ENCODE measurements around the gene CD7.

The CD7 gene

GRCh38 chr17:82297714-82298537 lies 19.5 kb downstream of the CD7 start (continued):
- peak; percentile 60 for TF ChIP-seq ZBTB26 (tag by site-specific recombination; optimal IDR thresholded peaks at IDR 0.05)
- TF ChIP-seq, protein P1, sequence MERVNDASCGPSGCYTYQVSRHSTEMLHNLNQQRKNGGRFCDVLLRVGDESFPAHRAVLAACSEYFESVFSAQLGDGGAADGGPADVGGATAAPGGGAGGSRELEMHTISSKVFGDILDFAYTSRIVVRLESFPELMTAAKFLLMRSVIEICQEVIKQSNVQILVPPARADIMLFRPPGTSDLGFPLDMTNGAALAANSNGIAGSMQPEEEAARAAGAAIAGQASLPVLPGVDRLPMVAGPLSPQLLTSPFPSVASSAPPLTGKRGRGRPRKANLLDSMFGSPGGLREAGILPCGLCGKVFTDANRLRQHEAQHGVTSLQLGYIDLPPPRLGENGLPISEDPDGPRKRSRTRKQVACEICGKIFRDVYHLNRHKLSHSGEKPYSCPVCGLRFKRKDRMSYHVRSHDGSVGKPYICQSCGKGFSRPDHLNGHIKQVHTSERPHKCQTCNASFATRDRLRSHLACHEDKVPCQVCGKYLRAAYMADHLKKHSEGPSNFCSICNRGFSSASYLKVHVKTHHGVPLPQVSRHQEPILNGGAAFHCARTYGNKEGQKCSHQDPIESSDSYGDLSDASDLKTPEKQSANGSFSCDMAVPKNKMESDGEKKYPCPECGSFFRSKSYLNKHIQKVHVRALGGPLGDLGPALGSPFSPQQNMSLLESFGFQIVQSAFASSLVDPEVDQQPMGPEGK (tag by site-specific recombination; IDR thresholded peaks at IDR 0.05): peak; percentile 95
- TF ChIP-seq, protein P2, sequence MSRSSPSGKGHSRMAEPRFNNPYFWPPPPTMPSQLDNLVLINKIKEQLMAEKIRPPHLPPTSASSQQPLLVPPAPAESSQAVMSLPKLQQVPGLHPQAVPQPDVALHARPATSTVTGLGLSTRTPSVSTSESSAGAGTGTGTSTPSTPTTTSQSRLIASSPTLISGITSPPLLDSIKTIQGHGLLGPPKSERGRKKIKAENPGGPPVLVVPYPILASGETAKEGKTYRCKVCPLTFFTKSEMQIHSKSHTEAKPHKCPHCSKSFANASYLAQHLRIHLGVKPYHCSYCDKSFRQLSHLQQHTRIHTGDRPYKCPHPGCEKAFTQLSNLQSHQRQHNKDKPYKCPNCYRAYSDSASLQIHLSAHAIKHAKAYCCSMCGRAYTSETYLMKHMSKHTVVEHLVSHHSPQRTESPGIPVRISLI (tag by site-specific recombination; IDR thresholded peaks at IDR 0.05): no peak
- TF ChIP-seq GFI1B (tag by site-specific recombination; IDR thresholded peaks at IDR 0.05): no peak
- TF ChIP-seq ZNF664 (tag by site-specific recombination; IDR thresholded peaks at IDR 0.05): no peak
- no peak for TF ChIP-seq ZNF157 (tag by site-specific recombination; IDR thresholded peaks at IDR 0.05)
- no peak for TF ChIP-seq ZNF610 (tag by site-specific recombination; IDR thresholded peaks at IDR 0.05; ENCODE audit: borderline replicate concordance)
- TF ChIP-seq ZBTB8A (tag by site-specific recombination; IDR thresholded peaks at IDR 0.05): peak; percentile 93
- 0 out of 2 replicates have a peak, but pooled peaks have one; percentile 14 for TF ChIP-seq ZNF24 (tag by site-specific recombination; IDR thresholded peaks at IDR 0.05)
- TF ChIP-seq ZNF23 (tag by site-specific recombination; IDR thresholded peaks at IDR 0.05; ENCODE audit: borderline replicate concordance): no peak
- TF ChIP-seq MZF1 (tag by site-specific recombination; IDR thresholded peaks at IDR 0.05; ENCODE audit: borderline replicate concordance): no peak
- no peak for TF ChIP-seq ZNF529 (tag by site-specific recombination; IDR thresholded peaks at IDR 0.05; ENCODE audit: insufficient replicate concordance)
- TF ChIP-seq ZNF324 (tag by site-specific recombination; IDR thresholded peaks at IDR 0.05): 0 out of 2 replicates have a peak, but pooled peaks have one; percentile 67
- TF ChIP-seq ZNF148 (tag by site-specific recombination; IDR thresholded peaks at IDR 0.05; ENCODE audit: borderline replicate concordance): no peak
- peak; percentile 48 for TF ChIP-seq GLIS1 (tag by site-specific recombination; IDR thresholded peaks at IDR 0.05)
- TF ChIP-seq, protein P3, sequence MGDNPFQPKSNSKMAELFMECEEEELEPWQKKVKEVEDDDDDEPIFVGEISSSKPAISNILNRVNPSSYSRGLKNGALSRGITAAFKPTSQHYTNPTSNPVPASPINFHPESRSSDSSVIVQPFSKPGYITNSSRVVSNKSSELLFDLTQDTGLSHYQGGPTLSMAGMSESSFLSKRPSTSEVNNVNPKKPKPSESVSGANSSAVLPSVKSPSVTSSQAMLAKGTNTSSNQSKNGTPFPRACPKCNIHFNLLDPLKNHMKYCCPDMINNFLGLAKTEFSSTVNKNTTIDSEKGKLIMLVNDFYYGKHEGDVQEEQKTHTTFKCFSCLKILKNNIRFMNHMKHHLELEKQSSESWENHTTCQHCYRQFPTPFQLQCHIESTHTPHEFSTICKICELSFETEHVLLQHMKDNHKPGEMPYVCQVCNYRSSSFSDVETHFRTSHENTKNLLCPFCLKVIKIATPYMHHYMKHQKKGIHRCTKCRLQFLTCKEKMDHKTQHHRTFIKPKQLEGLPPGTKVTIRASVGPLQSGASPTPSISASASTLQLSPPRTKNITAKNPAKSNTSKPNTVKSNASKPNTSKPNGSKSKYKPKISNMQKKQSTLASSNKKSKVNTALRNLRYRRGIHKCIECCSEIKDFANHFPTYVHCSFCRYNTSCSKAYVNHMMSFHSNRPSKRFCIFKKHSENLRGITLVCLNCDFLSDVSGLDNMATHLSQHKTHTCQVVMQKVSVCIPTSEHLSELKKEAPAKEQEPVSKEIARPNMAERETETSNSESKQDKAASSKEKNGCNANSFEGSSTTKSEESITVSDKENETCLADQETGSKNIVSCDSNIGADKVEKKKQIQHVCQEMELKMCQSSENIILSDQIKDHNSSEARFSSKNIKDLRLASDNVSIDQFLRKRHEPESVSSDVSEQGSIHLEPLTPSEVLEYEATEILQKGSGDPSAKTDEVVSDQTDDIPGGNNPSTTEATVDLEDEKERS (tag by site-specific recombination; IDR thresholded peaks at IDR 0.05): no peak
- no peak for TF ChIP-seq ZNF121 (tag by site-specific recombination; IDR thresholded peaks at IDR 0.05)
- TF ChIP-seq ZNF670 (tag by site-specific recombination; IDR thresholded peaks at IDR 0.05; ENCODE audit: low read depth): no peak
- TF ChIP-seq, protein P4, sequence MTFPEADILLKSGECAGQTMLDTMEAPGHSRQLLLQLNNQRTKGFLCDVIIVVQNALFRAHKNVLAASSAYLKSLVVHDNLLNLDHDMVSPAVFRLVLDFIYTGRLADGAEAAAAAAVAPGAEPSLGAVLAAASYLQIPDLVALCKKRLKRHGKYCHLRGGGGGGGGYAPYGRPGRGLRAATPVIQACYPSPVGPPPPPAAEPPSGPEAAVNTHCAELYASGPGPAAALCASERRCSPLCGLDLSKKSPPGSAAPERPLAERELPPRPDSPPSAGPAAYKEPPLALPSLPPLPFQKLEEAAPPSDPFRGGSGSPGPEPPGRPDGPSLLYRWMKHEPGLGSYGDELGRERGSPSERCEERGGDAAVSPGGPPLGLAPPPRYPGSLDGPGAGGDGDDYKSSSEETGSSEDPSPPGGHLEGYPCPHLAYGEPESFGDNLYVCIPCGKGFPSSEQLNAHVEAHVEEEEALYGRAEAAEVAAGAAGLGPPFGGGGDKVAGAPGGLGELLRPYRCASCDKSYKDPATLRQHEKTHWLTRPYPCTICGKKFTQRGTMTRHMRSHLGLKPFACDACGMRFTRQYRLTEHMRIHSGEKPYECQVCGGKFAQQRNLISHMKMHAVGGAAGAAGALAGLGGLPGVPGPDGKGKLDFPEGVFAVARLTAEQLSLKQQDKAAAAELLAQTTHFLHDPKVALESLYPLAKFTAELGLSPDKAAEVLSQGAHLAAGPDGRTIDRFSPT (tag by site-specific recombination; IDR thresholded peaks at IDR 0.05): no peak; the same call in 1 of the 2 replicates
- TF ChIP-seq, protein P5, sequence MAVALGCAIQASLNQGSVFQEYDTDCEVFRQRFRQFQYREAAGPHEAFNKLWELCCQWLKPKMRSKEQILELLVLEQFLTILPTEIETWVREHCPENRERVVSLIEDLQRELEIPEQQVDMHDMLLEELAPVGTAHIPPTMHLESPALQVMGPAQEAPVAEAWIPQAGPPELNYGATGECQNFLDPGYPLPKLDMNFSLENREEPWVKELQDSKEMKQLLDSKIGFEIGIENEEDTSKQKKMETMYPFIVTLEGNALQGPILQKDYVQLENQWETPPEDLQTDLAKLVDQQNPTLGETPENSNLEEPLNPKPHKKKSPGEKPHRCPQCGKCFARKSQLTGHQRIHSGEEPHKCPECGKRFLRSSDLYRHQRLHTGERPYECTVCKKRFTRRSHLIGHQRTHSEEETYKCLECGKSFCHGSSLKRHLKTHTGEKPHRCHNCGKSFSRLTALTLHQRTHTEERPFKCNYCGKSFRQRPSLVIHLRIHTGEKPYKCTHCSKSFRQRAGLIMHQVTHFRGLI (tag by site-specific recombination; IDR thresholded peaks at IDR 0.05): no peak
- TF ChIP-seq ZNF266 (tag by site-specific recombination; IDR thresholded peaks at IDR 0.05; ENCODE audit: low read depth): peak; percentile 100
- no peak for TF ChIP-seq ZNF174 (tag by site-specific recombination; IDR thresholded peaks at IDR 0.05)
- 0 out of 2 replicates have a peak, but pooled peaks have one; percentile 54 for TF ChIP-seq ZNF837 (tag by site-specific recombination; IDR thresholded peaks at IDR 0.05)

Data from HEK293 (cell line).